ENCODE measurements around the gene F8A3.

F8A3 gene

DNA sequence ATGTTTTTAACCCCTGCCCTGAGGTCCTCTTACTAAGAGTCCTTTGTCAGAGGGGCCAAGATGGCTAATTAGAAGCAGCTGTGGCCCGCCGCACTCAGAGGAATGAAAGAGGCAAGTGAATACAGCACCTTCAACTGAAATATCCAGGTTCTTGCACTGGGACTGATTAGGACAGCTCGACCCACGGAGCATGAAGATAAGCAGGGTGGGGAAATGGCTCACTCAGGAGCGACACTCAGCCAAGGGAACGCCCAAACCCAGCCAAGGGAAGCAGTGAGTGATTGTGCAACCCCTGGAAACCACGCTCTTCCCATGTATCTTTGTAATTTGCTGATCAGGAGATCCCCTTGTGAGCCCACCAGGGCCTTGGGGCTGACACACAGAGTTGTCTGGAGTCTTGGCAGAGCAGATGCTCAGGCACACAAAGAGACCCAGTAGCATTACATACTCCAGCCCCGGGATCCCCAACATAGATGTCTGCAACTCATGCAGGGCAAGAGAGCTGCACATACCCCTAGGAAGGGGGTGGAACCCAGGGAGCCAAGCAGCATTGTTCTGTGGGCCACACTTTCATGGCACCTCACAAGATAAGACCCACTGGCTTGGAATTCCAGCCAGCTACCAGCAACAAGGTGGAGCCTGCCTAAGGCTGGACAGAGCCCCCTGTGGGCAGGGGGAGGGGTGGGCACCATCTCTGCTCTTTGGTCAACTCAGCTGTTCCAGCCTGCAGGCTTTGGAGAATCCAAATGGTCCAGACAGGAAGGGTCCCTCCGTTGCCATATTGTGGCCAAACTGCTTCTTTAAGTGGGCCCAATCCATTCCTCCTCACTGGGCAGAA is 23.3 kb downstream of the F8A3 start:
- H3K4me3 ChIP-seq (replicated peaks in 1 of 2; ENCODE audit: low read depth in 2 of 2, low read length in 2 of 2) = no peak overlapping the region
- no peak for TF ChIP-seq CTCF (IDR thresholded peaks at IDR 0.05; ENCODE audit: low read depth, low read length)
- no peak for DNase-seq (ENCODE audit: low read depth in 2 of 2)

- DNase-seq (ENCODE audit: low read depth in 2 of 2) = no peak
- H3K4me3 ChIP-seq (replicated peaks in 1 of 2; ENCODE audit: low read depth in 2 of 2, low read length in 2 of 2) = no peak overlapping the region
- no peak for TF ChIP-seq CTCF (IDR thresholded peaks at IDR 0.05; ENCODE audit: low read depth, low read length)
Measured at GRCh38 chrX:155417769-155418168, 40.7 kb downstream of the F8A3 start.
